Loucy (cell line): ENCODE measurements around the gene VPS18.

Experiments
- H2AFZ ChIP-seq: fragments of 200-600 bp; sonication (generic); 2 replicates; pipeline ENCODE4 v1.6.0; 2016; ENCODE audit warnings: antibody characterized with exemption, mild to moderate bottlenecking, low read length, moderate library complexity
- H3F3A ChIP-seq: fragments of 200-600 bp; 2 replicates; pipeline ENCODE4 v1.6.0; 2016; ENCODE audit warnings: antibody characterized with exemption, low read depth, mild to moderate bottlenecking
- H3K27me3 ChIP-seq: fragments of 200-600 bp; sonication (generic); 2 replicates; pipeline ENCODE4 v1.6.1; 2014; ENCODE audit warnings: low read length, mild to moderate bottlenecking; ENCODE audit not compliant: insufficient read depth, poor library complexity, severe bottlenecking
- H3K36me3 ChIP-seq: fragments of 200-600 bp; sonication (generic); 2 replicates; pipeline ENCODE4 v1.6.1; 2016; ENCODE audit warnings: low read length; ENCODE audit not compliant: insufficient read depth
- H3K4me1 ChIP-seq: fragments of 200-600 bp; sonication (generic); 2 replicates; pipeline ENCODE4 v1.5.1; 2014; ENCODE audit warnings: low read length, mild to moderate bottlenecking; ENCODE audit not compliant: insufficient read depth, poor library complexity, severe bottlenecking
- H3K4me2 ChIP-seq: fragments of 200-600 bp; sonication (generic); 2 replicates; pipeline ENCODE4 v1.6.0; 2014; ENCODE audit warnings: antibody characterized with exemption, low read length, low read depth, mild to moderate bottlenecking; ENCODE audit not compliant: poor library complexity, severe bottlenecking
- H3K4me3 ChIP-seq: fragments of 200-600 bp; sonication (generic); 2 replicates; pipeline ENCODE4 v1.5.1; 2014; ENCODE audit warnings: low read length, mild to moderate bottlenecking, mixed read lengths; ENCODE audit not compliant: poor library complexity, severe bottlenecking
- H3K79me2 ChIP-seq: fragments of 200-600 bp; sonication (generic); 2 replicates; pipeline ENCODE4 v1.6.1; 2014; ENCODE audit warnings: low read length; ENCODE audit not compliant: insufficient read depth
- H3K9ac ChIP-seq: fragments of 200-600 bp; sonication (generic); 2 replicates; pipeline ENCODE4 v1.6.0; 2014; ENCODE audit warnings: mild to moderate bottlenecking, low read depth, low read length, moderate library complexity; ENCODE audit not compliant: poor library complexity, severe bottlenecking
- H3K9me2 ChIP-seq: fragments of 200-600 bp; sonication (generic); replicated peaks from 2 replicates; pipeline ENCODE4 v1.6.1; 2016; ENCODE audit warnings: low read depth, low read length, mixed read lengths
- H3K9me3 ChIP-seq: fragments of 200-600 bp; sonication (generic); 2 replicates; pipeline ENCODE4 v1.6.1; 2014; ENCODE audit warnings: mild to moderate bottlenecking, antibody characterized with exemption, low read length, low read depth; ENCODE audit not compliant: insufficient read depth
- H4K20me1 ChIP-seq: fragments of 200-600 bp; sonication (generic); 2 replicates; pipeline ENCODE4 v1.6.0; 2014; ENCODE audit warnings: antibody characterized with exemption, low read length, mild to moderate bottlenecking; ENCODE audit not compliant: insufficient read depth, poor library complexity, severe bottlenecking
- EZH2phosphoT487 ChIP-seq: fragments of 200-600 bp; IDR thresholded peaks from 2 replicates; pipeline ENCODE4 v1.6.1; 2018; ENCODE audit warnings: antibody characterized with exemption, mild to moderate bottlenecking, moderate library complexity, borderline replicate concordance
- TF ChIP-seq, protein P1 (sequence below): fragments of 200-600 bp; sonication (generic); conservative IDR thresholded peaks from 2 replicates; pipeline ENCODE4 v1.5.1; 2014; ENCODE audit warnings: mild to moderate bottlenecking, antibody characterized with exemption, low read length

The VPS18 gene

GRCh38 chr15:40949756-40950207 lies 55.5 kb downstream of the VPS18 start:
- Histone ChIP-seq H4K20me1 (no peaks in the 10 kb centered on the region), H3K4me3 (no peak overlapping the region), H3K27me3 (no peaks in the 10 kb centered on the region), H3K4me1 (no peaks in the 10 kb centered on the region), H3K9me2 (no peaks in the 10 kb centered on the region), H3F3A (no peaks in the 10 kb centered on the region), H3K9ac (no peak overlapping the region), H3K4me2 (no peak overlapping the region), H3K9me3 (no peaks in the 10 kb centered on the region), H2AFZ (no peak overlapping the region), H3K36me3 (no peaks in the 10 kb centered on the region), H3K79me2 (no peaks in the 10 kb centered on the region)
- TF ChIP-seq, protein P1, sequence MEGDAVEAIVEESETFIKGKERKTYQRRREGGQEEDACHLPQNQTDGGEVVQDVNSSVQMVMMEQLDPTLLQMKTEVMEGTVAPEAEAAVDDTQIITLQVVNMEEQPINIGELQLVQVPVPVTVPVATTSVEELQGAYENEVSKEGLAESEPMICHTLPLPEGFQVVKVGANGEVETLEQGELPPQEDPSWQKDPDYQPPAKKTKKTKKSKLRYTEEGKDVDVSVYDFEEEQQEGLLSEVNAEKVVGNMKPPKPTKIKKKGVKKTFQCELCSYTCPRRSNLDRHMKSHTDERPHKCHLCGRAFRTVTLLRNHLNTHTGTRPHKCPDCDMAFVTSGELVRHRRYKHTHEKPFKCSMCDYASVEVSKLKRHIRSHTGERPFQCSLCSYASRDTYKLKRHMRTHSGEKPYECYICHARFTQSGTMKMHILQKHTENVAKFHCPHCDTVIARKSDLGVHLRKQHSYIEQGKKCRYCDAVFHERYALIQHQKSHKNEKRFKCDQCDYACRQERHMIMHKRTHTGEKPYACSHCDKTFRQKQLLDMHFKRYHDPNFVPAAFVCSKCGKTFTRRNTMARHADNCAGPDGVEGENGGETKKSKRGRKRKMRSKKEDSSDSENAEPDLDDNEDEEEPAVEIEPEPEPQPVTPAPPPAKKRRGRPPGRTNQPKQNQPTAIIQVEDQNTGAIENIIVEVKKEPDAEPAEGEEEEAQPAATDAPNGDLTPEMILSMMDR: no peak
- TF ChIP-seq EZH2phosphoT487: no peak

GRCh38 chr15:40951764-40952163 lies 57.5 kb downstream of the VPS18 start:
- Histone ChIP-seq H2AFZ (no peak overlapping the region), H3K27me3 (no peaks in the 10 kb centered on the region), H3K4me2 (no peak overlapping the region), H4K20me1 (no peaks in the 10 kb centered on the region), H3K9ac (no peak overlapping the region), H3K36me3 (no peaks in the 10 kb centered on the region), H3K9me2 (no peaks in the 10 kb centered on the region), H3F3A (no peaks in the 10 kb centered on the region), H3K4me1 (no peaks in the 10 kb centered on the region), H3K9me3 (no peaks in the 10 kb centered on the region), H3K4me3 (no peak overlapping the region), H3K79me2 (no peaks in the 10 kb centered on the region)
- TF ChIP-seq, protein P1: no peak
- TF ChIP-seq EZH2phosphoT487: no peak

DNA sequence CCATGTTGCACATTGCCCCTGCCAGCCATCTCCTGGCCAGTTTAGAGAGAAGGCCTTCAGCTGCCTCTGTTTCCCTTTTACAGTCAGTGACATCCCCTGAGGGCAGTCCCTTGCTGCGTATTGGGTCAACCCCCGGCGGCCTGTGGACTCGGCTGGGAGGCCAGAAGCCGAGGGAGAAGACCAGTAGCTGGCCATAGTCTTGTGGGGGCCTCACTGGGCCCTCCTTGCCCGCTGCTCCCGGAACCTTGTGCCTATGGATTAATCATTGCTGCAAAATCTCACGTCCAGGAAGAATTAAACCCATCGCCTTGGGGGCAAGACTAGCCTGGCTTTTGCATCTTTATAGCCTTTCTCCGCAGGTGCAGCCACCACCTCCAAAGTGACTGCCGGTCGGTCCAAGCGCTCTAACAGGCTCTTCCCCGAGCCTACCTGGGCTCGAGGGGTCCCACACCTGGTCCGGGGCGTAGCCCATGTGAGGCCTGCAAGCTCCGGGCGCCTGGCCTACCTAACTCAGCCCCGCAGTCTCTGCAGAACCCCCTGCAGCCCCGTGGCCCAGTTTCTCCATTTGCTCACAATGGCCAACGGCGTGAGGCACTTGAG lies 58.2 kb downstream of the VPS18 start:
- Histone ChIP-seq H3K36me3 (no peaks in the 10 kb centered on the region), H3K79me2 (no peaks in the 10 kb centered on the region), H3F3A (no peaks in the 10 kb centered on the region), H3K9me2 (no peaks in the 10 kb centered on the region), H3K4me2 (no peak overlapping the region), H2AFZ (no peak overlapping the region; the same call in 1 of the 2 replicates), H3K9me3 (no peaks in the 10 kb centered on the region), H3K9ac (no peak overlapping the region), H4K20me1 (no peaks in the 10 kb centered on the region), H3K4me3 (no peak overlapping the region), H3K27me3 (no peaks in the 10 kb centered on the region), H3K4me1 (no peaks in the 10 kb centered on the region)
- TF ChIP-seq, protein P1: no peak
- TF ChIP-seq EZH2phosphoT487: no peak
